ENCODE data around the gene PDIA6.

Gene PDIA6

GRCh38 chr2:10778724-10779115 lies 33.9 kb downstream of the PDIA6 start:
- no peak for TF ChIP-seq MAX (IDR thresholded peaks at IDR 0.05; ENCODE audit: low read depth, low read length)
- no peak for TF ChIP-seq POLR2A (IDR thresholded peaks at IDR 0.05; ENCODE audit: extremely low read depth, insufficient read length)
- no peak for TF ChIP-seq MYC (IDR thresholded peaks at IDR 0.05; ENCODE audit: low read depth, low read length)
- no peak for TF ChIP-seq CTCF (IDR thresholded peaks at IDR 0.05; ENCODE audit: low read depth, low read length)
- DNase-seq (ENCODE audit: low read depth), result no peak
- no peak overlapping the region for H3K4me3 ChIP-seq (ENCODE audit: low read depth, low read length)

- TF ChIP-seq POLR2A (IDR thresholded peaks at IDR 0.05; ENCODE audit: extremely low read depth, insufficient read length) (no peak), MYC (IDR thresholded peaks at IDR 0.05; ENCODE audit: low read depth, low read length) (no peak), MAX (IDR thresholded peaks at IDR 0.05; ENCODE audit: low read depth, low read length) (no peak), CTCF (IDR thresholded peaks at IDR 0.05; ENCODE audit: low read depth, low read length) (no peak)
- DNase-seq (ENCODE audit: low read depth), result no peak
- no peak overlapping the region for H3K4me3 ChIP-seq (ENCODE audit: low read depth, low read length)
Measured at GRCh38 chr2:10777842-10778723, 34.5 kb downstream of the PDIA6 start.

- H3K4me3 ChIP-seq (ENCODE audit: low read depth, low read length), result no peak overlapping the region
- no peak for DNase-seq (ENCODE audit: low read depth)
- TF ChIP-seq MAX (IDR thresholded peaks at IDR 0.05; ENCODE audit: low read depth, low read length), result no peak
- TF ChIP-seq POLR2A (IDR thresholded peaks at IDR 0.05; ENCODE audit: extremely low read depth, insufficient read length), result no peak
- TF ChIP-seq CTCF (IDR thresholded peaks at IDR 0.05; ENCODE audit: low read depth, low read length), result no peak
- no peak for TF ChIP-seq MYC (IDR thresholded peaks at IDR 0.05; ENCODE audit: low read depth, low read length)
Measured at GRCh38 chr2:10777111-10777841, 35.3 kb downstream of the PDIA6 start.

- no peak for DNase-seq (ENCODE audit: low read depth)
- TF ChIP-seq POLR2A (IDR thresholded peaks at IDR 0.05; ENCODE audit: extremely low read depth, insufficient read length) (no peak), MAX (IDR thresholded peaks at IDR 0.05; ENCODE audit: low read depth, low read length) (no peak), MYC (IDR thresholded peaks at IDR 0.05; ENCODE audit: low read depth, low read length) (no peak), CTCF (IDR thresholded peaks at IDR 0.05; ENCODE audit: low read depth, low read length) (no peak)
Measured at GRCh38 chr2:10776231-10776977, 36.2 kb downstream of the PDIA6 start.

GRCh38 chr2:10775831-10776230 lies 36.8 kb downstream of the PDIA6 start:
- H3K4me3 ChIP-seq (ENCODE audit: low read depth, low read length), result no peak overlapping the region
- DNase-seq (ENCODE audit: low read depth), result no peak
- no peak for TF ChIP-seq MAX (IDR thresholded peaks at IDR 0.05; ENCODE audit: low read depth, low read length)
- TF ChIP-seq MYC (IDR thresholded peaks at IDR 0.05; ENCODE audit: low read depth, low read length), result no peak
- TF ChIP-seq POLR2A (IDR thresholded peaks at IDR 0.05; ENCODE audit: extremely low read depth, insufficient read length), result no peak
- no peak for TF ChIP-seq CTCF (IDR thresholded peaks at IDR 0.05; ENCODE audit: low read depth, low read length)

More at GRCh38 chr2:10776231-10776977, 36.2 kb downstream of the PDIA6 start:
- no peak overlapping the region for H3K4me3 ChIP-seq (ENCODE audit: low read depth, low read length)
